Hematopoietic multipotent progenitor cell treated with erythropoietin and hydrocortisone succinate and interleukin-3 and kit ligand, for 6 days (in vitro differentiated cells): ENCODE measurements around the gene GNG4.

Source experiments
- DNase-seq: peaks from one replicate; pipeline ENCODE4 v3.0.0-alpha.2; 2015

Gene GNG4

DNA sequence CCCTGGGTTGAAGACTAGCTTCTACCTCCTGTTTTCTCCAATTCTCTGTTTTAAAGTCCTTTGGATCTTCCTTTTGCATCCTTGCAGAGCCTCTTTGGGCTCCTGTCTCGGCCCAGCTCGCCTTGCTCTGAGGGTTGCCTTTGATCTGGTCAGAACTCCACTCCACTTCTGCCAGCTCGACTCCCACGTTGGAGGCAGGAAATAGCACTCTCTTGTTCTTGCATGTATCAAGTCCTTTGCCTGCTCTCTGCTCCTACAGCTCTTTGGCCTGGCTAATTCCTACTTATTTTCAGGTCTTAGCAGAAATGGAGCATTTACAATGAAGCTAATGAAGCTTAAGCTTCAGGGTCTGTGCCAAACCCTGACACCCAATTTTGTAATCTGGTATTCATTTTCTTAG, 124.3 kb downstream of the GNG4 start:
- no peak for DNase-seq

DNA sequence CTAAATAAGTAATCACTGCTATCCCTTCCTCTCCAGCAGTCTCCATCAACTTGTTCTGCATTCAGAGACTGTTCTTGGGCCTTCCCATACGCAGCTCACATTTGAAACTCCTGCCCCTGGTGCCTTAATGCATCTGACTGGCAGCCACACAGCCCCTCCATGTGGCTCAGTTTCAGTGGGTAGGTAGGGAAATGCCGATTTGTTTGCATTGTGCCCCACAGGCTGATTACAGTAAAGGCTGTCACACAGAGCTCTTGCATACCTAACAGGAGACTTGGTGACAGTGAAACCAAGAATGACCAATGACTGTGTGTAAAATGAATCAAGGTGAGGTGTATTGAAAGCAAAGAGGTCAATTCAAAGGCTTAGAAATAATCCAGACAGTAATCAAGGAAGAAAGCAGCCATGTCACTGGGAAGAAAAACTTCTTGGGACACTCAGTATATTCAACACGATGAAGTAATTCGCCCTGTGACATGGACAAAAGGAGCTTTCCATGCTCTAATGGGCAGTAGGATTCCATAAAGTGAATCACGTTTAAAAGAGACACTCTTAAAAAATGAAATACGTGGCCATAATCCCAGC, 132.6 kb downstream of the GNG4 start:
- no peak for DNase-seq

GRCh38 chr1:235515844-235516512, 133.6 kb downstream of the GNG4 start:
- DNase-seq = peak; percentile 30

- DNase-seq = peak; percentile 88
Measured at GRCh38 chr1:235513495-235514366, 135.9 kb downstream of the GNG4 start.

- no peak for DNase-seq
Measured at GRCh38 chr1:235511470-235512240, 137.9 kb downstream of the GNG4 start.

DNA sequence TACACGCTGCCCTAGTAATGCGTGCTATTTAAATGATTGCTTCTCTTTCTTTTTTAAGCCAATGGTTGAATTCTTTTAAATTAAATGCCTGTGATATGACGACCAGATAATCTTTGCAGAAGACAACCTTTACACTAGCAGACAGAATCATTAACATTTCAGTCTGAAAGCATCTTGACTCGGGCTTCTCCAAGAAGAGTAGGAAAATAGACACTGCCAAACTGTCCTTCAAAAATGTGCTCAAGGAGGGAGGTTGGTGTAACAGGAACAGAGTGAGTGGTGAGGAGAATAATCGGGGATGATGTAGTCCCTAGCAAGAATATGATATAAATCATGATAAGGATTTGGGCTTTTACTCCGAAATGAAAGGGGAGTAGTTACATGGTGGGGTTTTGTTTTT, 138.8 kb downstream of the GNG4 start:
- DNase-seq = no peak

GRCh38 chr1:235507623-235508022, 142.0 kb downstream of the GNG4 start:
- DNase-seq = no peak

- DNase-seq = peak; percentile 99
Measured at GRCh38 chr1:235504494-235505222, 144.9 kb downstream of the GNG4 start.

DNA sequence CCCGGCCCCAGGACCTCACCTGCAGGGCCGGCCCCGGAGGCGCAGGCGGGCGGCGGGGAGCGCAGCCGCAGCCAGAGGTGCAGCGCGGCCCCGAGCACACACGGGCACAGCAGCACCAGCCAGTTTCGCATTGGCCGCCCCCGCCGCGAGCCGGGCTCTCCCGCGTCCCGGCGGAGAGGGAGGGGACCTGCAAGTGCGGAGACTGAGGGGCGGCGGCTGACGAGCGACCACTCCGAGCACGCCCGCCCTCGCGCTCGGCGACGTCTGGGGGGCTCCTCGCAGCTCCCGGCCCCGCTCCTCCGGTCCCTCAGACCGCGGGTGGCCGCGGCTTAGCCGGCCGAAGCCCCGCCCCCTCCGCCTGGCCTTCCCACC, 145.5 kb downstream of the GNG4 start, which contains the start of gene B3GALNT2:
Gene B3GALNT2, minus strand, starts transcription at position 331 of the 372 bp plus-strand sequence. Its CDS starts 200 bp downstream, at position 131.
- DNase-seq = no peak

- DNase-seq = peak; percentile 65
Measured at GRCh38 chr1:235503403-235504121, 146.0 kb downstream of the GNG4 start.

GRCh38 chr1:235502601-235503402, 146.8 kb downstream of the GNG4 start:
- peak; percentile 47 for DNase-seq

DNA sequence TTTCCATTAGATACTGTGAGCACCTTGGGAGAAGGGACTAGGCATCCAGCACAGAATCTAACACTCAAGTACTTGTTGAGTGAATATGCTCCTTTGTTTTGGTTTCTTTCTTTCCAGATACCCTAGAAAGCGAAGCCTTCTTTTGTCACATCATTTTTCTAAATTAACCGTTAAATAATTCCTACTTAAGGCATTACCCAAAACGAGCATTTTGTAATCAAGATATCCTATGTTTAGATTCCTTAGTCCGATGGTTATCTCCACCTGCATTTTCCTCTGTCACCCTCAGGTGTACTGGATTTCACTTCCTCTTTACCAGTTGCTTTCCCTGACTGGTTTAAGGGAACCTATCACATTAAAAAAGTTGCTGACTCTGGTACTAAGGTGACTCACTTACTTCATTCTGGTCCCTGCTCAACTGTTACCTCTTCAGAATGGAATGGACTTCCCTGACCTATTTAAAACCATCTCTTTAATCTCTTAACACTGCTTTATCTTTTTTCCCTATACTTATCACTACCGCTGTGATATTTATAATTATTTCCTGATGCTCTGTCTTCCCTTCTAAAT, 148.5 kb downstream of the GNG4 start:
- DNase-seq = no peak
